ENCODE data around the gene PRICKLE3.
A peak's percentile ranks its signal among the peaks of the same experiment; 100 is the strongest.
"Not testable (repeated sequence)": the region's sequence is repeated elsewhere in the genome, so short reads cannot be mapped to it uniquely, and the experiment has no call there.

Gene PRICKLE3

DNA sequence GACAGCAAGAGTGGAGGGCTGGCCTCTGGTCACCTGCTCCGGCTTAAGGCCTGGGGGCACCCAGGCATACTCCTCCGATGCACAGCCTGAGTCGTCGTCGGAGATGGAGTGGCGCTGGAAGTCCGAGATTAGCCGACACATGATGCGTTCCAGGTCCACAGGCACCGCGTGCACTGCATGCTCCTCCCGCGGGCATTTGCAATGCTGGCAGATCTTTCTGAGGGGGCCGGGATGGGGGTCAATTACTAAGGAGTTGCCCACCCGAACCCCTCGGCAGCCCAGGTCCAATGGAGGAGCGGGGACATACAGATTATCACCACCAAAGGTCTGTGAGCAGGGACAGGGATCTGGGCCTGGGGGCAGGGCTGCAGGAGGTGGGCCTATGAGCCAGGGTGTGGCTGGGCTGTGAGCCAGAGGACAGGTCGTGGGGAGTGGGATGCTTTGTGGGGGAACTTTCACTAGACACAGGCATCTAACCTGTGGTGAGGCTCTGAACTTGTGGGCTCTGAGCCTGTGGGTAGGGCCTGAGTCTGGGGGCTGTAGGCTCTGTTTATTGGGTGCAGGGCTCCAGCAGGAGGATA, 2.4 kb downstream of the PRICKLE3 start:
- no peak for DNase-seq (ENCODE audit: low spot score)
- FAIRE-seq, result no peak

DNA sequence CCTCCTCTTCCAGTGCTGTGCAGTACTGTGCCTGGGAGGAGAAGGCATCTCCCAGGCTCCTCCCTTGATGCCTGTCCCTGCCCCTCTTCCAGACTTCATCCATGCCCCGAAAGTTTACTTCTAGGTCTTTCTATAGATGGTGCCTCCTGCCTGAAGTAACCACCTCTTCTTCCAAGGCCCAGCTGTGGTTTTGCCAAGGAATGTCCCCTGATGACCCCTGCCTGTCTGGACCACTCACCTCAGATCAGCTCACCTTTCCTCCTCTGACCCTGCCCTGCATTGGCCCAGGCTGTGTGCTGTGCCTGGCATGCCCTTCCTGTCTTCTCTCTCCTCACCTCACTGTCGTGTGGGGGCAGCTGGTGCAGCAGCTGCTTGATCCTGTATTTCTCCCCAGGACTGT, 6.8 kb downstream of the PRICKLE3 start:
- no peak for FAIRE-seq
- no peak for DNase-seq (ENCODE audit: low spot score)

DNA sequence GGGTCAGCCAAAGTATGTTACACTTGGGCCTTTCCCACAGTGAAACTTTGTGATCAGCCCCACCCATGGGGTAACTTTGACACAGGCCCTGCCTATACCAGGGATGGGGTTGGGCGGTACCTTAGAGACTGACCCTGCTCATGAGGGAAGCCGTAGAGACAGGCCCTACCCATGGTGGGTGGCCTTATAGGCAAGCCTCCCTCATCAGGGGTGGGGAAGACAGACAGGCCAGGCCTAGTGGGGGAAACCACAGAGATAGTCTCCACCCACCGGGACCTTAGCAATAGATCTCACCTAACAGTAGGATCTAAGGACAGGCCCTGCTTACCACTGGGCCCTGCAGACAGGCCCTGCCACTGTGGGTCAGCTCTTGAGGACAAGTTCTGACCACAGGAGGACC, 7.6 kb downstream of the PRICKLE3 start:
- FAIRE-seq (no peak), DNase-seq (ENCODE audit: low spot score) (no peak)

GRCh38 chrX:49177873-49178480, 8.2 kb downstream of the PRICKLE3 start:
- DNase-seq (ENCODE audit: low spot score) (no peak), FAIRE-seq (no peak)

- no peak for FAIRE-seq
- DNase-seq (ENCODE audit: low spot score), result no peak
Observed at GRCh38 chrX:49177338-49177833, 8.8 kb downstream of the PRICKLE3 start.

DNA sequence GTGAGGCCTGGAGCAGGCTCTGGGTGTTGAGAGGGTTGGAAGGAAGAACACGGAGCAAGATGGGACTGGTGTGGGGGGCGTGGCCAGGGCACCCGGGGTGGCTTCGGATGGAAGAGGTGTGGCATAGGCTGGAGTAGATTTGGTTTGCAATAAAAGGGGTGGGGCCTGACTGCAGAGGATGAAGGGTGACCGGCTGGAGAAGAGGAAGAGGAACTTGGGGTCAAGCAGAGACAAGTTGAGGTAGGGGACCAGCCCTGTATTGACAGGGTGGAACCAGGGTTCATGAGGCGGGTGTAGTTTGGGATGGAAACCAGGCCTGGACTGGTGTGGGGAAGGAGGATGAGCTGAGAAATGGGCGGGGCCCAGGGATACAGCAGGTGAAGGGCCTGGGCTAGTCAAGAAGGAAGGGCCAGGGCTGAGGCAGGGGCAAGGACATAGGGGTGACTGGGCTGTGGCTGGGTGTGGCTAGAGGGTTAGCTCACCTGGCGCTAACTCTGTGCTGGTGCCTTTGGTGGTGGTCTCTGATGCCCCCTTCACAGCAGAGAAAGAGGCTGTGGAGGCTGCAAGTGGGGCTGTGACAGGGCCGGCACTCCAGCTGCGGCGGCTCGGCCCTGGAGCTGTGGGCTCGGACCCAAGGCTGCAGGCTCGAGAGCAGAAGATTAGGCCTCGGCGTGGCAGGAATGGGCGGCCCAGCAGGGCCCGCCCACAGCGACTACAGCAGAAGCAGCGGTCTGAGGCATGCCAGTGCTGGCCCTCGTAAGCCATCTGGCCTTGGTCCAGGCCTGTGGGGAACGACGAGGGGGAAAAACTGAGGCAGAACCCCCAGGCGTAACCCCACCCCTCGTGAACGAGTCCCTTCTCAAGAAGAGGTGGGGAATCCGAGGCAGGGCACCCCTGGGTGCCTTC, 9.5 kb downstream of the PRICKLE3 start:
- FAIRE-seq (no peak), DNase-seq (ENCODE audit: low spot score) (no peak)

DNA sequence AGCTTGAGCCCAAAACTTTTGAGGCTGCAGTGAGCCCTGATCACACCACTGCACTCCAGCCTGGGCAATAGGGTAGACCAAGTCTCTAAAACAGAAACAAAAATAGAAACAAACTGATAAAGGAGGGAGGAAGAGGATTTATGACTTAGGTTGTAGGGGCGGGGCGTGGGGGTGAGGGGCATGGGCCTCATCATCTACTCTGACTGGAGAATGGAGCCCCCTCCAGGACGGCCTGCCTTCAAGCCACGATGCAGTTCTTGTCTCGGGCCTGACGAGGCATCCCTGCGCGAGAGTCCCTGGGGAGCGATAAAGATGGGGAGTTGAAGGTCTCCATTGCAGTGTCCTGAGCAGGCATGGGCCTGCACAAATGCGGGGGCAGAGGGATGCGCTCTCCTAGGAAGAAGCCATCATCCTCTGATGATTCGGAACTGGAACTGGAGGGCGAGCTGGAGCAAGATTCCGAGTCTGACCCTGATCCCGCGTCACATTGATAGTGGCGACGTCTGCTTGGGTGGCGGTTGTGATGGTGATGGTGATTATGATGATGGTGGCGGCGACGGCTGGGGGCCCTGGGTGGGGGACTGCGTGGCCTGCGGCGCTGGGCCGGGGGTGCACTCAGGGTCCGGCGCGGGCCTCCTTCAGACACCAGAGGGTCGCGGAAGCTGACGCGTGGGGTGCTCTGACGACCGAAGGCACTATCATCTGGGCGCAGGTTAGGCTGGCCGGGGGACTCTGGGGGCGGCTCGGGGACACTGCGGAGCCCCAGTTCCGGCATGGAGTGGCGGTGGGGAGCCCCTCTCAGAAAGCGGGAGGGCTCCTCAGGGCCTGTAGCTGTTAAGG, 10.5 kb downstream of the PRICKLE3 start:
- FAIRE-seq (no peak), DNase-seq (ENCODE audit: low spot score) (no peak)

GRCh38 chrX:49174723-49175122, 11.4 kb downstream of the PRICKLE3 start:
- FAIRE-seq, result no peak
- DNase-seq (ENCODE audit: low spot score), result no peak

DNA sequence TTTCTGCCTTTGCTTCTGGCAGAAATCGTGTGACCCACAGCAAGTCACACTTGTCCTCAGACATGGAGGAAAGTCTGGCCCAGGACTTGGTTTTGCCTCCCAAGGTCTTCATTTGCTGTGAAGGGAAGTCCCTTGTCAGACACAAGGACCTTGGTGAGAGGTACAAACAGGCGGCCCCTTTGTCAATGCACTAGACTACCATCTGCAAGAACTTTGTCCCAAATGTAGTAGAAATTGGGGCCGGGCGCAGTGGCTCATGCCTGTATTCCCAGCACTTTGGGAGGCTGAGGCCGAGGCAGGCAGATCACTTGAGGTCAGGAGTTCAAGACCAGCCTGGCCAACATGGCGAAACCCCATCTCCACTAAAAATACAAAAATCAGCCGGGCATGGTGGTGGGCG, 12.6 kb downstream of the PRICKLE3 start:
- DNase-seq (ENCODE audit: low spot score); FAIRE-seq: not testable (repeated sequence)

DNA sequence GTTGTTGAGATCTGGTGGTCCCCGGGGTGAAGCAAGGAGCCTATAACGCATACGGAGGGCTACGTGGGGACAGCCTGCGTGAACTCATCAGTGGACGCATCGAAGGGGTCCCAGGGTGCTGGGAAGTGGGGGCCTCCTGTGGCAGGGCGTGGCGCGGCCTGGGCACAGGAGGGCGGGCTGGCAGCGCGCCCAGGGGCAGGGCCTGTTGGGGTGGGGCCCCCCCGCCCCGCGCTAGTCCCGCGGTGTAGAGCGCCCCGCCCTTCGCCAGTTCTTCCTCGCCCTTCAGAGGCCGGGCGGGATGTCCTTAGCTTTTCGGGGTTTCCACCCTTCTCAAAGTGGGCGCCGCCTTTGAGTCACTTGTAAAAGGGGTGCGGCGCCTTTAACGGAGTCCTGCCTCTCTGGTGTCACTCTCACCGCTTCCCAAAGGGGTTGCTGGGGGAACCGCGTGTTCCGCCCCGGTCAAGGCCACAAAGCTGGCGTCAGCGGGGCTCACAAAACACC, 13.8 kb downstream of the PRICKLE3 start:
- FAIRE-seq, result no peak
- peak; percentile 36 for DNase-seq (ENCODE audit: low spot score)

- FAIRE-seq, result no peak
- DNase-seq (ENCODE audit: low spot score), result peak; percentile 38
Observed at GRCh38 chrX:49171752-49172279, 14.4 kb downstream of the PRICKLE3 start, which contains the start of gene PLP2. Gene PLP2 (plus strand): TSS chrX:49171898. CDS start chrX:49172001, 103 bp downstream.

GRCh38 chrX:49167740-49168108, 18.4 kb downstream of the PRICKLE3 start:
- DNase-seq (ENCODE audit: low spot score), result no peak
- FAIRE-seq, result no peak

- peak; percentile 67 for FAIRE-seq
Observed at GRCh38 chrX:49166914-49167739, 19.0 kb downstream of the PRICKLE3 start.

GRCh38 chrX:49165901-49166881, 20.0 kb downstream of the PRICKLE3 start:
- DNase-seq (ENCODE audit: low spot score) (no peak), FAIRE-seq (no peak)

More at GRCh38 chrX:49166914-49167739, 19.0 kb downstream of the PRICKLE3 start:
- DNase-seq (ENCODE audit: low spot score), result peak; percentile 78

GRCh38 chrX:49164589-49165360, 21.4 kb downstream of the PRICKLE3 start:
- no peak for FAIRE-seq
- no peak for DNase-seq (ENCODE audit: low spot score)

DNA sequence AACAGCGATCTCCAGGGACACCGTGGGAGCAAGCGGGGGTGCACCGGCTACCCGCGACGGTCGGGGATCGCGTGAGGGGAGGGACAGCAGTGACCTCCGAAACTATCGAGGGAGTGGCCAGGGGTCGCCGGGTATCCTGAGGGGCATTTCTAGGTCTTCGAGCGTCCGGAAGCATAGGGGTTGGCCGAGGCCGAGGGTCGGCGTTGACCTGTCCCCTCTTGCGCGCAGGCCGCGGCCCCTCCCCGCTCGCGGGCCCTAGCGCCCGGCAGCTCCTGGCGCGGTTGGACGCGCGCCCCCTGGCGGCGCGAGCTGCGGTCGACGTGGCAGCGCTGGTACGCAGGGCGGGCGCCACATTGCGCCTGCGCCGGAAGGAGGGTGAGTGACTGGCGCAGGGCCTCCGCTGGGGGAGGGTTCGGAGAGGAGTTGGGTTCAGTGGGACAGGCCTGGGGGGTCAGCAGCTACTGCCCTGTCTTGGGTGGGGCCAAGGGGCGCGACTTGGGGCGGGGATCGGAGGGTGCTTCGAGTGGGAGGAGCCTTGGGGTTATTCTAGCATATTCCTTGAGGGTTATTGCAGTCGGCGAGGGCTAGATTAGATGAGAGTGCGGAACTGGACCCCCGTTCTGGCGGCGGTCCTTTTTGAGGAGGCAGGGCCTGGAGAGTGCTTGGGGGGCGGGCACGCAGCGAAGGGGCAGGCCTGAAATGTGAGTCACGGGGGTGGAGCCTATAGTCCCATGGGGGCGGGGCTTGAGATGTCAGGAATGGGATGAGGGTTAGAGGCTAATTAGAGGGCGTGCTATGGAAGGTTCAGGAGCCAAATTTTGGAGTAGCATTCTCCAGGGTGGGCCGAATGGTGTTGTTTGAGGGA, 22.4 kb downstream of the PRICKLE3 start:
- FAIRE-seq (no peak), DNase-seq (ENCODE audit: low spot score) (peak; percentile 57)

- no peak for DNase-seq (ENCODE audit: low spot score)
- FAIRE-seq, result no peak
Observed at GRCh38 chrX:49162620-49163019, 23.6 kb downstream of the PRICKLE3 start, which contains the start of gene MAGIX. Gene MAGIX (plus strand): TSS chrX:49162758. CDS start chrX:49162890, 132 bp downstream.

All from RCC 7860 (cell line).